HepG2 (cell line): ENCODE results near the gene SMC1B. TPM values are rescaled to one million over a fixed set of nuclear protein-coding genes. Genes with fewer than 3 reads are reported as not detected.

Experiments
- ATAC-seq: fragments of 200-7000 bp; cut with Tn5 transposase; 3 replicates; pipeline ENCODE4 v1.9.1; 2020; ENCODE audit warnings: mild to moderate bottlenecking, moderate library complexity
- BruUV-seq: library from RNA; stranded (reverse); fragments of 400-500 nt; replicated peaks from 2 replicates; lab custom pipeline; 2021; lab: Mats Ljungman, UMichigan
- CTCF ChIA-PET: fragments of 300-600 bp; formaldehyde crosslinking; extraction: SDS; loops from one replicate; lab custom pipeline; 2021; ENCODE audit warnings: low total read pairs, inconsistent platforms, low intra/inter-chr PET ratio; lab: Yijun Ruan, JAX
- POLR2A ChIA-PET: fragments of 350-600 bp; sonication (Branson Sonifier 250); formaldehyde crosslinking; loops from one replicate; lab custom pipeline; 2020; ENCODE audit warnings: antibody characterized with exemption, inconsistent platforms; lab: Yijun Ruan, JAX
- DNase-seq: peaks from one replicate; pipeline ENCODE4 v3.0.0-alpha.2; 2015; ENCODE audit warnings: low spot score
- FAIRE-seq: peaks from 3 replicates; lab custom pipeline; 2011; peaks lifted over from hg19 to GRCh38; lab: Jason Lieb, UNC
- H2AFZ ChIP-seq: one replicate; pipeline ENCODE4 v1.6.1; 2011; ENCODE audit warnings: low read length, inconsistent platforms
- H3K27ac ChIP-seq: fragments of 300-600 bp; 3 replicates; pipeline ENCODE4 v1.8.0; 2011; ENCODE audit warnings: mixed run types, mild to moderate bottlenecking, mixed read lengths, low read length, inconsistent platforms; ENCODE audit not compliant: insufficient read depth; ENCODE audit errors: extremely low read length
- H3K27me3 ChIP-seq, 2 experiments: fragments of 200-600 bp in 1 of 2; 2 replicates in 1 of 2; 3 replicates in 1 of 2; pipeline versions ENCODE4 v1.6.0 to v1.8.0; 2011; ENCODE audit warnings: low read length in 2 of 2, mild to moderate bottlenecking in 2 of 2, moderate library complexity in 2 of 2, inconsistent platforms in 1 of 2; ENCODE audit not compliant: insufficient read depth in 2 of 2, control insufficient read depth in 1 of 2
- H3K36me3 ChIP-seq, 2 experiments: fragments of 200-600 bp in 1 of 2; replicated peaks in 1 of 2; 2 replicates in 1 of 2; 3 replicates in 1 of 2; pipeline versions ENCODE4 v1.5.1 to v1.8.0; 2011; ENCODE audit warnings: low read length in 2 of 2, inconsistent platforms in 1 of 2; ENCODE audit not compliant: insufficient read depth in 2 of 2, control insufficient read depth in 1 of 2
- H3K4me1 ChIP-seq: 2 replicates; pipeline ENCODE4 v1.5.1; 2012; ENCODE audit warnings: low read length, inconsistent platforms; ENCODE audit not compliant: insufficient read depth
- H3K4me2 ChIP-seq: 2 replicates; pipeline ENCODE4 v1.6.0; 2011; ENCODE audit warnings: low read depth, low read length, inconsistent platforms
- H3K4me3 ChIP-seq, 3 experiments: fragments of 200-600 bp in 1 of 3; sonication (generic), shearing (Covaris generic) in 1 of 3; replicated peaks in 1 of 3; 2 replicates each; pipeline ENCODE4 v1.5.1; 2011 to 2016; ENCODE audit warnings: low read length in 3 of 3, inconsistent platforms in 2 of 3, low read depth in 2 of 3, mild to moderate bottlenecking in 2 of 3, control low read depth in 1 of 3, mixed read lengths in 1 of 3; ENCODE audit not compliant: insufficient read depth in 1 of 3
- H3K79me2 ChIP-seq: one replicate; pipeline ENCODE4 v1.6.1; 2011; ENCODE audit warnings: low read length, inconsistent platforms; ENCODE audit not compliant: insufficient read depth
- H3K9ac ChIP-seq: 2 replicates; pipeline ENCODE4 v1.6.0; 2011; ENCODE audit warnings: mild to moderate bottlenecking, low read depth, low read length, inconsistent platforms; ENCODE audit not compliant: insufficient read depth
- H3K9me3 ChIP-seq: 2 replicates; pipeline ENCODE4 v1.5.1; 2012; ENCODE audit warnings: mild to moderate bottlenecking, low read length
- H4K20me1 ChIP-seq: 2 replicates; pipeline ENCODE4 v1.6.0; 2011; ENCODE audit warnings: inconsistent platforms, mild to moderate bottlenecking, low read length, moderate library complexity; ENCODE audit not compliant: insufficient read depth
- ARNT2 ChIP-seq: sonication (generic); formaldehyde crosslinking; IDR thresholded peaks from 2 replicates; pipeline ENCODE4 v1.8.0; 2022; ENCODE audit warnings: mild to moderate bottlenecking, low read depth, missing genetic modification reagents, moderate library complexity
- DNMT1 ChIP-seq: sonication (generic); formaldehyde crosslinking; IDR thresholded peaks from 2 replicates; pipeline ENCODE4 v1.5.1; 2020; ENCODE audit warnings: mild to moderate bottlenecking, missing genetic modification reagents
- HNRNPL ChIP-seq: fragments of 200-400 bp; formaldehyde crosslinking; IDR thresholded peaks from 2 replicates; pipeline ENCODE4 v1.6.1; 2017; ENCODE audit warnings: mild to moderate bottlenecking, low read depth, low read length
- KLF9 ChIP-seq: IDR thresholded peaks from 2 replicates; pipeline ENCODE4 v1.6.1; 2016; ENCODE audit warnings: low read depth
- MLX ChIP-seq: IDR thresholded peaks from 2 replicates; pipeline ENCODE4 v1.6.1; 2016
- MTA3 ChIP-seq: sonication (generic); formaldehyde crosslinking; IDR thresholded peaks from 2 replicates; pipeline ENCODE4 v1.4.0; 2020; ENCODE audit warnings: missing genetic modification reagents
- SALL2 ChIP-seq: sonication (generic); formaldehyde crosslinking; IDR thresholded peaks from 2 replicates; pipeline ENCODE4 v1.8.1; 2023; ENCODE audit warnings: mild to moderate bottlenecking, missing genetic modification reagents, inconsistent platforms
- YEATS2 ChIP-seq: sonication (generic); formaldehyde crosslinking; IDR thresholded peaks from 2 replicates; pipeline ENCODE4 v1.4.0; 2020; ENCODE audit warnings: missing genetic modification reagents, borderline replicate concordance
- ZNF24 ChIP-seq: fragments of 450-650 bp; IDR thresholded peaks from 2 replicates; pipeline ENCODE4 v1.6.1; 2017; ENCODE audit warnings: antibody characterized with exemption, mild to moderate bottlenecking
- ZNF33A ChIP-seq: sonication (generic); formaldehyde crosslinking; IDR thresholded peaks from 2 replicates; pipeline ENCODE4 v1.5.1; 2020; ENCODE audit warnings: missing genetic modification reagents, mild to moderate bottlenecking, moderate library complexity, borderline replicate concordance
- ZNF367 ChIP-seq: sonication (generic); formaldehyde crosslinking; IDR thresholded peaks from 2 replicates; pipeline ENCODE4 v1.4.0; 2020; ENCODE audit warnings: missing genetic modification reagents, borderline replicate concordance
- ZNF790 ChIP-seq: sonication (generic); formaldehyde crosslinking; IDR thresholded peaks from 2 replicates; pipeline ENCODE4 v1.8.0; 2022; ENCODE audit warnings: missing genetic modification reagents, mild to moderate bottlenecking, borderline replicate concordance
- ZSCAN9 ChIP-seq: IDR thresholded peaks from 2 replicates; pipeline ENCODE4 v1.6.1; 2016; ENCODE audit warnings: borderline replicate concordance
- WGBS: methylation state at CpG from one replicate; pipeline ENCODE4 v1.1.6; 2017; ENCODE audit warnings: low lambda C conversion rate; 5-methylcytosine and 5-hydroxymethylcytosine counted together
- in situ Hi-C: cut with HindIII; loops from 2 replicates; pipeline ENCODE4 v1.10.0; 2017; ENCODE audit warnings: low pct_unique_long_range_greater_than_20kb; ENCODE audit not compliant: extremely low pct_ligation_motif_present
- intact Hi-C: fragments of 100-400 bp; cut with micrococcal nuclease; formaldehyde crosslinking; loops from one replicate; pipeline ENCODE4 v1.10.0; 2022; ENCODE audit not compliant: unreplicated experiment
- polyA plus RNA-seq, 8 experiments: library from polyadenylated mRNA; depleted of rRNA in 3 of 8; stranded (reverse) in 7 of 8; unstranded in 1 of 8; fragments of >200 nt; fragmentation: Illumina TruSeq in 4 of 8; extraction: Trizol in 4 of 8; gene quantifications; 2 replicates each; pipeline versions ENCODE4 v1.2.1 to v1.2.3, GENCODE V29; 2011 to 2016; ENCODE audit warnings: low read depth in 4 of 8, missing spikeins in 1 of 8, mixed read lengths in 1 of 8; ENCODE audit not compliant: insufficient read depth in 1 of 8
- total RNA-seq, 5 experiments: library from RNA; depleted of rRNA; stranded (reverse); fragments of >200 nt; fragmentation: Illumina TruSeq; extraction: Trizol; gene quantifications; 2 replicates each; pipeline ENCODE4 v1.2.3, GENCODE V29; 2016; ENCODE audit warnings: low read depth in 1 of 5
- TF ChIP-seq, protein P1 (sequence below): IDR thresholded peaks from 2 replicates; pipeline ENCODE4 v1.6.1; 2012; ENCODE audit warnings: inconsistent platforms

Gene SMC1B
- total and polyA plus RNA-seq, 2 of the 13 experiments (the other 11 are each of a cell fraction or from before 2014, with no cell fraction given): not detected

DNA sequence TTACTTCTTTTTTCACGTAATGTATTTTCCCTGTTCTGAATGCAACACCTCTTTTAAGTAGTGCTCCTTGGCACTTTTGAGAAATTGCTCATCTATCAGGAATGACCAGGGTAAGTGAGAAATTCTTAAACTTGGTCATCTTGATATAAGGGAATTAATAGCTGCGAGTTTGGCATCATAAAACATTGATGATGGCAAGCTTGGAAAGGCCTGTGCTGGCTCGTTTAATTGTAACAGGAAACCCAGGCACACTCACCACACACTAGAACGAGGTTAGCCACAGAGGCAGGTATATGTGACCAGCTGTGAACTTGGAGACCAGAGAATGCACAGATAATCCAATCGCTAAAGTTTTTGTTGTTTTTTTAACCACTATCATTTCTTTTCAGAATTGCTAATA lies 79.3 kb downstream of the SMC1B start (continued):
- TF ChIP-seq YEATS2 (CRISPR knock-in tag) (no peak), MTA3 (CRISPR knock-in tag) (no peak), ZNF24 (no peak)

DNA sequence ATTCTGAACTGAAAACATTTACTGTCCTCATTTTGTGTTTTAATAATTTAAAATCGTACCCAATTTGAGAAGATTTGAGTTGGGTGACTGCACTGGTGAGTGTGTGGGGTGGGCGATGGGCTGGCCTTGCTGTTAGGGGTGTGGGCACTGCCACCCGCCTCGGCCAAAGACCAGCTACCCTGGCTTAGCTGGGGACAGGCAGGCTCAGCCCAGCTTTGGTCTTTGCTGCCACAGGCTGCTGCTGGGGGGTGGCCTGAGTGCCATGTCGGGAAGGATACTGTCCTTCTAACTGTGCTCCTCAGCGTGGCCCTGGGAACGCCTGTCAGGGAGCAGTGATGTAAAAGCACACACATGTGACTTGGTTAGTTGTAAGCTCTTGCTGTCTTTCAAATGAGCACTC lies 81.4 kb downstream of the SMC1B start:
- peaks cover 28 to 82% of the 10 kb centered on the region in 2 experiments for H3K36me3 ChIP-seq
- ChIA-PET CTCF (no interaction called here), POLR2A (no interaction called here)
- FAIRE-seq (no peak), DNase-seq (no peak), ATAC-seq (no peak)
- no TSS peak for BruUV-seq
- WGBS: 98% methylated on average over 6 of the region's 7 CpGs
- TF ChIP-seq SALL2 (CRISPR knock-in tag) (no peak), MLX (CRISPR knock-in tag) (no peak), ZSCAN9 (CRISPR knock-in tag) (no peak), KLF9 (CRISPR knock-in tag) (no peak), ZNF367 (CRISPR knock-in tag) (no peak), ZNF33A (no peak), ZNF790 (CRISPR knock-in tag) (no peak), ARNT2 (CRISPR knock-in tag) (no peak), HNRNPL (no peak), DNMT1 (CRISPR knock-in tag) (no peak), ZNF24 (no peak)
- TF ChIP-seq, protein P1, sequence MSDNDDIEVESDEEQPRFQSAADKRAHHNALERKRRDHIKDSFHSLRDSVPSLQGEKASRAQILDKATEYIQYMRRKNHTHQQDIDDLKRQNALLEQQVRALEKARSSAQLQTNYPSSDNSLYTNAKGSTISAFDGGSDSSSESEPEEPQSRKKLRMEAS: no peak
- no peak overlapping the region for H3K4me3 ChIP-seq
- no peak overlapping the region for H3K4me2 ChIP-seq
- intact Hi-C loops (no loop called here), in situ Hi-C loops (no loop called here)
- H3K27me3 ChIP-seq: no peaks in the 10 kb centered on the region
- no peak overlapping the region for H3K27ac ChIP-seq
- no peaks in the 10 kb centered on the region for H3K79me2 ChIP-seq
- H3K9me3 ChIP-seq: no peaks in the 10 kb centered on the region
- H3K9ac ChIP-seq: no peak overlapping the region
- H3K4me1 ChIP-seq: peaks cover 9% of the 10 kb centered on the region; the same call in 1 of the 2 replicates
- H2AFZ ChIP-seq: no peak overlapping the region
- H4K20me1 ChIP-seq: no peaks in the 10 kb centered on the region
